K562 (cell line): ENCODE measurements around the gene NSF. TPM values are rescaled to one million over a fixed set of nuclear protein-coding genes. Genes with fewer than 3 reads are reported as not detected.

Experiments used
- CHD7 ChIP-seq: fragments of 200-600 bp; sonication (generic); IDR thresholded peaks from one replicate; pipeline ENCODE4 v1.6.1; 2012; ENCODE audit warnings: mild to moderate bottlenecking, low read depth, low read length, inconsistent platforms
- CTBP1 ChIP-seq: fragments of 450-650 bp; IDR thresholded peaks from 2 replicates; pipeline ENCODE4 v1.6.1; 2016; ENCODE audit warnings: borderline replicate concordance
- GTF2A2 ChIP-seq: IDR thresholded peaks from 2 replicates; pipeline ENCODE4 v1.6.1; 2016; ENCODE audit warnings: mild to moderate bottlenecking, missing genetic modification characterization, missing compliant biosample characterization
- HDGF ChIP-seq: fragments of 450-650 bp; IDR thresholded peaks from 2 replicates; pipeline ENCODE4 v1.6.1; 2016
- NR1H2 ChIP-seq: sonication (generic); formaldehyde crosslinking; IDR thresholded peaks from 2 replicates; pipeline ENCODE4 v1.4.0; 2020; ENCODE audit warnings: mild to moderate bottlenecking, missing genetic modification reagents
- RB1 ChIP-seq: fragments of 450-650 bp; IDR thresholded peaks from 2 replicates; pipeline ENCODE4 v1.6.1; 2017; ENCODE audit warnings: low read depth, mild to moderate bottlenecking
- SRSF9 ChIP-seq: fragments of 200-400 bp; formaldehyde crosslinking; IDR thresholded peaks from 2 replicates; pipeline ENCODE4 v1.6.1; 2017; ENCODE audit warnings: low read depth, low read length, borderline replicate concordance
- TBL1XR1 ChIP-seq, 2 experiments: IDR thresholded peaks; 2 replicates each; pipeline ENCODE4 v1.6.1; 2012; ENCODE audit warnings: improper control_type of control experiment in 2 of 2, low read length in 2 of 2, mild to moderate bottlenecking in 1 of 2
- ZNF12 ChIP-seq: sonication (generic); formaldehyde crosslinking; IDR thresholded peaks from 2 replicates; pipeline ENCODE4 v1.4.0; 2020; ENCODE audit warnings: mild to moderate bottlenecking, missing genetic modification reagents
- ZNF184 ChIP-seq: sonication (generic); formaldehyde crosslinking; IDR thresholded peaks from 2 replicates; pipeline ENCODE4 v1.5.0; 2020; ENCODE audit warnings: missing genetic modification reagents
- polyA plus RNA-seq, 8 experiments: library from polyadenylated mRNA; depleted of rRNA in 4 of 8; stranded (reverse) in 5 of 8; unstranded in 3 of 8; fragments of >200 nt; fragmentation: Nextera tagmentation in 2 of 8; fragmentation: Illumina TruSeq in 1 of 8; extraction: Ambion mirVana in 2 of 8; extraction: Trizol in 1 of 8; gene quantifications; 2 replicates each; pipeline versions ENCODE4 v1.2.1 to v1.2.3, GENCODE V29; 2011 to 2014; ENCODE audit warnings: inconsistent platforms in 1 of 8, missing spikeins in 1 of 8
- total RNA-seq, 7 experiments: library from RNA; depleted of rRNA in 6 of 7; stranded (reverse); fragments of >200 nt in 6 of 7; fragmentation: Illumina TruSeq in 2 of 7; extraction: Trizol in 2 of 7; gene quantifications; 2 replicates each; pipeline versions ENCODE4 v1.2.1 to v1.2.3, GENCODE V29; 2011 to 2021; ENCODE audit warnings: low replicate concordance in 1 of 7
- TF ChIP-seq, protein P1 (sequence below): fragments of 250-450 bp; sonication (Bioruptor Pico); IDR thresholded peaks from 2 replicates; pipeline ENCODE4 v1.5.0; 2021; ENCODE audit warnings: mild to moderate bottlenecking, borderline replicate concordance

Gene NSF
- total and polyA plus RNA-seq, 9 of the 15 experiments (the other 6 are each of a cell fraction or from before 2014, with no cell fraction given), result 16.7 to 39.8 (median 36.7) TPM

- no peak for TF ChIP-seq CHD7
- peak; percentile 51; the same call in 1 of the 2 replicates for TF ChIP-seq CTBP1
- TF ChIP-seq, protein P1, sequence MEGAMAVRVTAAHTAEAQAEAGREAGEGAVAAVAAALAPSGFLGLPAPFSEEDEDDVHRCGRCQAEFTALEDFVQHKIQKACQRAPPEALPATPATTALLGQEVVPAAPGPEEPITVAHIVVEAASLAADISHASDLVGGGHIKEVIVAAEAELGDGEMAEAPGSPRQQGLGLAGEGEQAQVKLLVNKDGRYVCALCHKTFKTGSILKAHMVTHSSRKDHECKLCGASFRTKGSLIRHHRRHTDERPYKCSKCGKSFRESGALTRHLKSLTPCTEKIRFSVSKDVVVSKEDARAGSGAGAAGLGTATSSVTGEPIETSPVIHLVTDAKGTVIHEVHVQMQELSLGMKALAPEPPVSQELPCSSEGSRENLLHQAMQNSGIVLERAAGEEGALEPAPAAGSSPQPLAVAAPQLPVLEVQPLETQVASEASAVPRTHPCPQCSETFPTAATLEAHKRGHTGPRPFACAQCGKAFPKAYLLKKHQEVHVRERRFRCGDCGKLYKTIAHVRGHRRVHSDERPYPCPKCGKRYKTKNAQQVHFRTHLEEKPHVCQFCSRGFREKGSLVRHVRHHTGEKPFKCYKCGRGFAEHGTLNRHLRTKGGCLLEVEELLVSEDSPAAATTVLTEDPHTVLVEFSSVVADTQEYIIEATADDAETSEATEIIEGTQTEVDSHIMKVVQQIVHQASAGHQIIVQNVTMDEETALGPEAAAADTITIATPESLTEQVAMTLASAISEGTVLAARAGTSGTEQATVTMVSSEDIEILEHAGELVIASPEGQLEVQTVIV (CRISPR knock-in tag), result no peak
- no peak for TF ChIP-seq TBL1XR1 (IDR thresholded peaks at IDR 0.05; ENCODE audit: low read length in 2 of 2)
- TF ChIP-seq SRSF9, result no peak
- TF ChIP-seq HDGF, result no peak
- no peak for TF ChIP-seq ZNF12 (CRISPR knock-in tag)
- TF ChIP-seq GTF2A2 (tag), result no peak
- TF ChIP-seq ZNF184 (CRISPR knock-in tag), result no peak
- no peak for TF ChIP-seq NR1H2 (CRISPR knock-in tag)
- TF ChIP-seq RB1, result peak; percentile 55; the same call in 1 of the 2 replicates
Measured at GRCh38 chr17:46782250-46782953, 191.9 kb downstream of the NSF start (continued).
